HS-27A (cell line): ENCODE data around the gene TRPV2.

Experiments
- DNase-seq: peaks from one replicate; pipeline ENCODE4 v3.0.0-alpha.2; 2012; ENCODE audit warnings: low read depth, missing footprints

Gene TRPV2

GRCh38 chr17:16455997-16456741, 40.8 kb downstream of the TRPV2 start:
- DNase-seq: no peak

GRCh38 chr17:16456742-16457316, 41.5 kb downstream of the TRPV2 start:
- DNase-seq: no peak

GRCh38 chr17:16459271-16459670, 43.9 kb downstream of the TRPV2 start:
- DNase-seq: no peak

- DNase-seq: no peak
Measured at GRCh38 chr17:16459855-16460550, 44.6 kb downstream of the TRPV2 start.

GRCh38 chr17:16460796-16461605, 45.6 kb downstream of the TRPV2 start:
- no peak for DNase-seq

GRCh38 chr17:16461606-16461866, 46.2 kb downstream of the TRPV2 start:
- DNase-seq: no peak

GRCh38 chr17:16462070-16462864, 46.9 kb downstream of the TRPV2 start:
- no peak for DNase-seq

GRCh38 chr17:16463358-16464302, 48.3 kb downstream of the TRPV2 start:
- DNase-seq: no peak

GRCh38 chr17:16464303-16465051, 49.1 kb downstream of the TRPV2 start:
- no peak for DNase-seq

GRCh38 chr17:16465052-16465312, 49.6 kb downstream of the TRPV2 start:
- DNase-seq: no peak

- DNase-seq: no peak
Measured at GRCh38 chr17:16465861-16466338, 50.5 kb downstream of the TRPV2 start.

- DNase-seq: no peak
Measured at GRCh38 chr17:16466407-16466806, 51.0 kb downstream of the TRPV2 start.

- DNase-seq: no peak
Measured at GRCh38 chr17:16467044-16467443, 51.7 kb downstream of the TRPV2 start.

GRCh38 chr17:16467886-16468285, 52.5 kb downstream of the TRPV2 start:
- DNase-seq: no peak

GRCh38 chr17:16468428-16468992, 53.1 kb downstream of the TRPV2 start:
- no peak for DNase-seq

- no peak for DNase-seq
Measured at GRCh38 chr17:16470265-16470664, 54.9 kb downstream of the TRPV2 start.

- DNase-seq: no peak
Measured at GRCh38 chr17:16471295-16471694, 55.9 kb downstream of the TRPV2 start.

- no peak for DNase-seq
Measured at GRCh38 chr17:16472539-16472938, 57.2 kb downstream of the TRPV2 start.
